ENCODE data around the gene DPY19L1.
"Not testable (repeated sequence)": the region's sequence is repeated elsewhere in the genome, so short reads cannot be mapped to it uniquely, and the experiment has no call there.

- TF ChIP-seq, protein P1, sequence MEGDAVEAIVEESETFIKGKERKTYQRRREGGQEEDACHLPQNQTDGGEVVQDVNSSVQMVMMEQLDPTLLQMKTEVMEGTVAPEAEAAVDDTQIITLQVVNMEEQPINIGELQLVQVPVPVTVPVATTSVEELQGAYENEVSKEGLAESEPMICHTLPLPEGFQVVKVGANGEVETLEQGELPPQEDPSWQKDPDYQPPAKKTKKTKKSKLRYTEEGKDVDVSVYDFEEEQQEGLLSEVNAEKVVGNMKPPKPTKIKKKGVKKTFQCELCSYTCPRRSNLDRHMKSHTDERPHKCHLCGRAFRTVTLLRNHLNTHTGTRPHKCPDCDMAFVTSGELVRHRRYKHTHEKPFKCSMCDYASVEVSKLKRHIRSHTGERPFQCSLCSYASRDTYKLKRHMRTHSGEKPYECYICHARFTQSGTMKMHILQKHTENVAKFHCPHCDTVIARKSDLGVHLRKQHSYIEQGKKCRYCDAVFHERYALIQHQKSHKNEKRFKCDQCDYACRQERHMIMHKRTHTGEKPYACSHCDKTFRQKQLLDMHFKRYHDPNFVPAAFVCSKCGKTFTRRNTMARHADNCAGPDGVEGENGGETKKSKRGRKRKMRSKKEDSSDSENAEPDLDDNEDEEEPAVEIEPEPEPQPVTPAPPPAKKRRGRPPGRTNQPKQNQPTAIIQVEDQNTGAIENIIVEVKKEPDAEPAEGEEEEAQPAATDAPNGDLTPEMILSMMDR (IDR thresholded peaks at IDR 0.05) = not testable (repeated sequence)
- TF ChIP-seq POLR2A (IDR thresholded peaks at IDR 0.05) = not testable (repeated sequence)
Observed at GRCh38 chr7:35053488-35054175, 16.3 kb upstream of the DPY19L1 start.

Data from Peyer's patch (tissue), 4 donors.